Heart left ventricle (tissue), 13 donors: ENCODE results near the gene ALPI.

Source experiments
- POLR2A ChIP-seq, 2 donors: fragments of 450-650 bp; IDR thresholded peaks; one replicate each; pipeline ENCODE4 v1.6.1; 2017; ENCODE audit warnings: antibody characterized with exemption in 2 of 2, mild to moderate bottlenecking in 2 of 2, moderate library complexity in 2 of 2
- TF ChIP-seq, protein P1 (sequence below), 12 donors: fragments of 200-600 bp; sonication (generic) in 4 of 12; IDR thresholded peaks; one replicate each; pipeline versions ENCODE4 v1.5.0 to v1.8.0; 2018 to 2022; ENCODE audit warnings: antibody characterized with exemption in 12 of 12, mild to moderate bottlenecking in 5 of 12
- donor health status: ischemic (EF 13 %, LVEDD 7.1; RV severe dilation, severe dysfunction).
- donor health status: DM: no; HTN: yes; CAD: no.
- donor health status: DM: no; HTN: no; CAD: no.
- donor health status: ischemic (EF 25% LVEDD 6.9; RV normal size, moderate dysfunction).
- donor health status: ischemic (EF 25% LVEDD 5.7; RV mildly dilated, moderate dysfunction).
- donor health status: ischemic (EF 35%, LVEDD 5.7; RV mildly dilated, moderate dysfunction).
- donor health status: nonischemic (EF 11% LVEDD 7.7; RV severe dilation, severe dysfunction).
- donor health status: DM: yes; HTN: yes; CAD: no.
- donor health status: PGD.
- donor health status: ischemic (EF 29% LVEDD 5.4; RV normal size, mild dysfunction).
- donor health status: nonischemic (EF 23%, LVEDD 6.1; RV moderate dilation, normal function).

DNA sequence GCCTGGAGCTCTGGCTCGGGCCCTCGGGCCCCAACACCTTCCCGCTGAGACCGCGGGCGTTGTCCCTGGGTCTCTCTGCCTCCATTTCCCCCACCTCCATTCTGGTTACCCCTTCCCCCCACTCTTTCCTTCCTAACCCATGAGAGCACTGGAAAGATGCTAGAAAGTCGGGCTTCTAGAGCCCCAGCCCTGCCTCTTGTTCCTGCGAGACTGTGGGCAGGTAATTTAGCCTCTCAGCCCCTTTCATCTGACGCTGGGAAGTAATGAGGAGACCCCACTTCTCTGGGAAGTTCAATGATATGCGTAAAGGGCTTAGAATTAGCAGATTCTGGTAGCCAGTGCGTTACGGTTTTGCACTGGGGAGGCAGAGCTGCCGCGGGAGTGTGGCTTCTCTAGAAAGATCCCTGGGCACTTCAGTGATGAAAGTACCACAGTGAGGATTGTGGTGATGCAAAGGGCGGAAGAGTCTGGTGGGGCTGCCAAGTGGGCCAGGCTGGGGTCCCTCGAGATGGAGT lies 47.9 kb downstream of the ALPI start:
- TF ChIP-seq, protein P1, sequence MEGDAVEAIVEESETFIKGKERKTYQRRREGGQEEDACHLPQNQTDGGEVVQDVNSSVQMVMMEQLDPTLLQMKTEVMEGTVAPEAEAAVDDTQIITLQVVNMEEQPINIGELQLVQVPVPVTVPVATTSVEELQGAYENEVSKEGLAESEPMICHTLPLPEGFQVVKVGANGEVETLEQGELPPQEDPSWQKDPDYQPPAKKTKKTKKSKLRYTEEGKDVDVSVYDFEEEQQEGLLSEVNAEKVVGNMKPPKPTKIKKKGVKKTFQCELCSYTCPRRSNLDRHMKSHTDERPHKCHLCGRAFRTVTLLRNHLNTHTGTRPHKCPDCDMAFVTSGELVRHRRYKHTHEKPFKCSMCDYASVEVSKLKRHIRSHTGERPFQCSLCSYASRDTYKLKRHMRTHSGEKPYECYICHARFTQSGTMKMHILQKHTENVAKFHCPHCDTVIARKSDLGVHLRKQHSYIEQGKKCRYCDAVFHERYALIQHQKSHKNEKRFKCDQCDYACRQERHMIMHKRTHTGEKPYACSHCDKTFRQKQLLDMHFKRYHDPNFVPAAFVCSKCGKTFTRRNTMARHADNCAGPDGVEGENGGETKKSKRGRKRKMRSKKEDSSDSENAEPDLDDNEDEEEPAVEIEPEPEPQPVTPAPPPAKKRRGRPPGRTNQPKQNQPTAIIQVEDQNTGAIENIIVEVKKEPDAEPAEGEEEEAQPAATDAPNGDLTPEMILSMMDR (IDR thresholded peaks at IDR 0.05), result no peak
- no peak for TF ChIP-seq POLR2A (IDR thresholded peaks at IDR 0.05)
